ENCODE measurements around the gene SLC49A4. TPM values are rescaled to one million over a fixed set of nuclear protein-coding genes. Genes with fewer than 3 reads are reported as not detected.

Gene SLC49A4
- total RNA-seq, 2 experiments from 2014 or later = 2.4 TPM

GRCh38 chr3:122826278-122826677 lies 31.4 kb downstream of the SLC49A4 start:
- CTCF ChIA-PET = no interaction called here
- Mint-ChIP-seq H3K27me3 (no peaks in the 10 kb centered on the region), H3K9me3 (no peaks in the 10 kb centered on the region), H3K27ac (no peak overlapping the region), H3K4me1 (no peaks in the 10 kb centered on the region), H3K36me3 (ENCODE audit: low read depth) (no peaks in the 10 kb centered on the region), H3K4me3 (no peak overlapping the region)
- POLR2A ChIA-PET = no interaction called here
- DNase-seq = no peak

- DNase-seq = no peak
- no peaks in the 10 kb centered on the region for H3K27me3 Mint-ChIP-seq
- no peak overlapping the region for H3K4me3 Mint-ChIP-seq
- no peaks in the 10 kb centered on the region for H3K4me1 Mint-ChIP-seq
- no peaks in the 10 kb centered on the region for H3K9me3 Mint-ChIP-seq
- ChIA-PET POLR2A (interaction anchor here (1.0 kb wide), 1 partner anchor 374 kb away, joined by 3 read pairs; the partner anchor contains the start of gene SEC22A), CTCF (no interaction called here)
- no peak overlapping the region for H3K27ac Mint-ChIP-seq
- H3K36me3 Mint-ChIP-seq (ENCODE audit: low read depth) = peaks cover 2% of the 10 kb centered on the region
Measured at GRCh38 chr3:122828281-122828680, 33.4 kb downstream of the SLC49A4 start.

GRCh38 chr3:122835590-122835989 lies 40.7 kb downstream of the SLC49A4 start:
- H3K4me3 Mint-ChIP-seq = no peak overlapping the region
- peaks cover 17% of the 10 kb centered on the region for H3K36me3 Mint-ChIP-seq (ENCODE audit: low read depth)
- H3K4me1 Mint-ChIP-seq = no peaks in the 10 kb centered on the region
- H3K27me3 Mint-ChIP-seq = no peaks in the 10 kb centered on the region
- CTCF ChIA-PET = no interaction called here
- H3K27ac Mint-ChIP-seq = no peak overlapping the region
- no peaks in the 10 kb centered on the region for H3K9me3 Mint-ChIP-seq
- POLR2A ChIA-PET = no interaction called here
- DNase-seq = no peak

GRCh38 chr3:122843604-122844003 lies 48.7 kb downstream of the SLC49A4 start:
- ChIA-PET CTCF (no interaction called here), POLR2A (no interaction called here)
- Mint-ChIP-seq H3K27ac (peak overlapping the region; percentile 47), H3K36me3 (ENCODE audit: low read depth) (no peaks in the 10 kb centered on the region), H3K9me3 (no peaks in the 10 kb centered on the region), H3K4me1 (peaks cover 11% of the 10 kb centered on the region), H3K4me3 (peak overlapping the region; percentile 58), H3K27me3 (no peaks in the 10 kb centered on the region)
- no peak for DNase-seq

- ChIA-PET POLR2A (no interaction called here), CTCF (no interaction called here)
- Mint-ChIP-seq H3K27ac (no peak overlapping the region), H3K36me3 (ENCODE audit: low read depth) (no peaks in the 10 kb centered on the region), H3K4me3 (no peak overlapping the region), H3K27me3 (no peaks in the 10 kb centered on the region), H3K9me3 (no peaks in the 10 kb centered on the region), H3K4me1 (peaks cover 2% of the 10 kb centered on the region)
- DNase-seq = no peak
Measured at GRCh38 chr3:122857019-122857418, 62.1 kb downstream of the SLC49A4 start.

- Mint-ChIP-seq H3K4me1 (peaks cover 2% of the 10 kb centered on the region), H3K27me3 (no peaks in the 10 kb centered on the region), H3K27ac (no peak overlapping the region), H3K9me3 (no peaks in the 10 kb centered on the region), H3K4me3 (no peak overlapping the region), H3K36me3 (ENCODE audit: low read depth) (no peaks in the 10 kb centered on the region)
- POLR2A ChIA-PET = no interaction called here
- CTCF ChIA-PET = interaction anchor here (0.7 to 1.7 kb wide), 4 partner anchors 38 to 174 kb away, joined by 3 to 5 read pairs (median 4); no protein-coding TSS in a partner anchor
- no peak for DNase-seq
Measured at GRCh38 chr3:122858373-122858772, 63.5 kb downstream of the SLC49A4 start.

- no peaks in the 10 kb centered on the region for H3K36me3 Mint-ChIP-seq (ENCODE audit: low read depth)
- no peak for DNase-seq
- ChIA-PET CTCF (interaction anchor here (0.7 to 1.7 kb wide), 3 partner anchors 37 to 169 kb away, joined by 3 to 5 read pairs (median 4); no protein-coding TSS in a partner anchor), POLR2A (no interaction called here)
- no peaks in the 10 kb centered on the region for H3K9me3 Mint-ChIP-seq
- H3K4me3 Mint-ChIP-seq = no peak overlapping the region
- H3K4me1 Mint-ChIP-seq = peaks cover 2% of the 10 kb centered on the region
- no peaks in the 10 kb centered on the region for H3K27me3 Mint-ChIP-seq
- H3K27ac Mint-ChIP-seq = no peak overlapping the region
Measured at GRCh38 chr3:122859021-122859805, 64.3 kb downstream of the SLC49A4 start.

- POLR2A ChIA-PET = no interaction called here
- DNase-seq = no peak
- Mint-ChIP-seq H3K36me3 (ENCODE audit: low read depth) (no peaks in the 10 kb centered on the region), H3K27me3 (no peaks in the 10 kb centered on the region), H3K4me1 (no peaks in the 10 kb centered on the region), H3K4me3 (no peak overlapping the region), H3K9me3 (no peaks in the 10 kb centered on the region), H3K27ac (no peak overlapping the region)
- CTCF ChIA-PET = no interaction called here
Measured at GRCh38 chr3:122862381-122862780, 67.5 kb downstream of the SLC49A4 start.

- ChIA-PET POLR2A (no interaction called here), CTCF (no interaction called here)
- no peaks in the 10 kb centered on the region for H3K36me3 Mint-ChIP-seq (ENCODE audit: low read depth)
- H3K4me1 Mint-ChIP-seq = no peaks in the 10 kb centered on the region
- H3K9me3 Mint-ChIP-seq = no peaks in the 10 kb centered on the region
- H3K4me3 Mint-ChIP-seq = no peak overlapping the region
- H3K27ac Mint-ChIP-seq = no peak overlapping the region
- H3K27me3 Mint-ChIP-seq = no peaks in the 10 kb centered on the region
- no peak for DNase-seq
Measured at GRCh38 chr3:122864498-122864897, 69.6 kb downstream of the SLC49A4 start.

- no peak for DNase-seq
- H3K4me1 Mint-ChIP-seq = peaks cover 5% of the 10 kb centered on the region
- H3K36me3 Mint-ChIP-seq (ENCODE audit: low read depth) = no peaks in the 10 kb centered on the region
- H3K9me3 Mint-ChIP-seq = no peaks in the 10 kb centered on the region
- H3K27me3 Mint-ChIP-seq = no peaks in the 10 kb centered on the region
- no peak overlapping the region for H3K27ac Mint-ChIP-seq
- no peak overlapping the region for H3K4me3 Mint-ChIP-seq
- ChIA-PET POLR2A (no interaction called here), CTCF (interaction anchor here (0.7 kb wide), 1 partner anchor 20 kb away, joined by 4 read pairs; no protein-coding TSS in a partner anchor)
Measured at GRCh38 chr3:122868322-122868721, 73.5 kb downstream of the SLC49A4 start.

GRCh38 chr3:122873741-122874515 lies 79.1 kb downstream of the SLC49A4 start:
- ChIA-PET CTCF (no interaction called here), POLR2A (no interaction called here)
- H3K4me3 Mint-ChIP-seq = no peak overlapping the region
- DNase-seq = no peak
- peaks cover 7% of the 10 kb centered on the region for H3K9me3 Mint-ChIP-seq
- no peak overlapping the region for H3K27ac Mint-ChIP-seq
- peaks cover 21% of the 10 kb centered on the region for H3K4me1 Mint-ChIP-seq
- H3K27me3 Mint-ChIP-seq = no peaks in the 10 kb centered on the region
- H3K36me3 Mint-ChIP-seq (ENCODE audit: low read depth) = peaks cover 7% of the 10 kb centered on the region

GRCh38 chr3:122875547-122876127 lies 80.8 kb downstream of the SLC49A4 start:
- ChIA-PET POLR2A (no interaction called here), CTCF (no interaction called here)
- no peak overlapping the region for H3K27ac Mint-ChIP-seq
- DNase-seq = no peak
- peaks cover 7% of the 10 kb centered on the region for H3K36me3 Mint-ChIP-seq (ENCODE audit: low read depth)
- H3K9me3 Mint-ChIP-seq = peaks cover 7% of the 10 kb centered on the region
- no peaks in the 10 kb centered on the region for H3K27me3 Mint-ChIP-seq
- H3K4me3 Mint-ChIP-seq = no peak overlapping the region
- H3K4me1 Mint-ChIP-seq = peaks cover 21% of the 10 kb centered on the region

GRCh38 chr3:122880173-122880572 lies 85.3 kb downstream of the SLC49A4 start:
- Mint-ChIP-seq H3K9me3 (peaks cover 3% of the 10 kb centered on the region), H3K27ac (no peak overlapping the region)

More at GRCh38 chr3:122880173-122880572, 85.3 kb downstream of the SLC49A4 start:
- DNase-seq = no peak
- POLR2A ChIA-PET = no interaction called here
- no peaks in the 10 kb centered on the region for H3K27me3 Mint-ChIP-seq
- CTCF ChIA-PET = interaction anchor here (0.7 kb wide), 1 partner anchor 14 kb away, joined by 3 read pairs; no protein-coding TSS in a partner anchor
- no peak overlapping the region for H3K4me3 Mint-ChIP-seq
- peaks cover 3% of the 10 kb centered on the region for H3K36me3 Mint-ChIP-seq (ENCODE audit: low read depth)
- peaks cover 12% of the 10 kb centered on the region for H3K4me1 Mint-ChIP-seq

Data from activated CD4-positive, alpha-beta memory T cell treated with anti-CD3 and anti-CD28 coated beads, Interleukin-2, amount 10 ng/mL, durations not matched to agents 7 days and 5 days (primary cell).